ENCODE results near the gene NAA10.

NAA10 gene

GRCh38 chrX:153951683-153952372 lies 17.0 kb upstream of the NAA10 start:
- no peak overlapping the region for H3K18ac ChIP-seq (ENCODE audit: low read length)
- peaks cover 12 to 17% of the 10 kb centered on the region in 2 donors for H3K4me1 ChIP-seq (ENCODE audit: control insufficient read depth in 2 of 2, insufficient read depth in 1 of 2, low read depth in 1 of 2, low read length in 2 of 2)
- H2BK5ac ChIP-seq (ENCODE audit: low read length): no peak overlapping the region
- no peak overlapping the region for H3K4ac ChIP-seq (ENCODE audit: low read length)
- no peak overlapping the region for H2AK5ac ChIP-seq (ENCODE audit: low read depth, low read length)
- no peak overlapping the region for H2AFZ ChIP-seq (ENCODE audit: low read length)
- H2BK120ac ChIP-seq (ENCODE audit: low read depth, low read length): no peak overlapping the region
- peak overlapping the region; percentile 60 for H3K9ac ChIP-seq (ENCODE audit: low read depth, low read length, poor library complexity)
- no peak overlapping the region for H3K14ac ChIP-seq (ENCODE audit: low read length)
- H2BK15ac ChIP-seq (ENCODE audit: low read length): no peak overlapping the region
- WGBS, 2 donors (ENCODE audit: extremely low coverage in 2 of 2, insufficient read length in 2 of 2, insufficient replicate concordance in 1 of 2): no CpG with 5 or more reads among the region's 28 CpGs
- H3K79me1 ChIP-seq (ENCODE audit: low read depth, low read length): peaks cover 6% of the 10 kb centered on the region
- no peak overlapping the region for H3K23ac ChIP-seq (ENCODE audit: low read depth, low read length, poor library complexity)
- peaks cover 44 to 93% of the 10 kb centered on the region in 2 donors for H3K36me3 ChIP-seq (replicated peaks in 1 of 2; ENCODE audit: control insufficient read depth in 2 of 2, insufficient read depth in 2 of 2, low read length in 2 of 2)
- H3K4me3 ChIP-seq (ENCODE audit: low read length in 2 of 2): no peak overlapping the region
- no peak overlapping the region for H3K4me2 ChIP-seq (ENCODE audit: insufficient read depth, low read length, poor library complexity, severe bottlenecking)
- H2BK12ac ChIP-seq (ENCODE audit: low read length): no peak overlapping the region
- no peak overlapping the region for H4K8ac ChIP-seq (ENCODE audit: low read depth, low read length)
- H3K27ac ChIP-seq (replicated peaks; ENCODE audit: low read length): no peak overlapping the region
- H3K9me3 ChIP-seq (replicated peaks in 1 of 2; ENCODE audit: control insufficient read depth in 2 of 2, insufficient read depth in 1 of 2, low read depth in 1 of 2, low read length in 2 of 2): no peaks in the 10 kb centered on the region
- H3K27me3 ChIP-seq (ENCODE audit: control insufficient read depth in 3 of 3, insufficient read depth in 3 of 3, low read depth in 1 of 3, low read length in 3 of 3): no peaks in the 10 kb centered on the region
- no peak for DNase-seq (ENCODE audit: low spot score)
- no peak overlapping the region for H4K91ac ChIP-seq (ENCODE audit: low read depth, low read length, poor library complexity)

GRCh38 chrX:153950127-153950526 lies 15.3 kb upstream of the NAA10 start:
- DNase-seq (ENCODE audit: low spot score): no peak
- H2AFZ ChIP-seq (ENCODE audit: low read length): no peak overlapping the region
- H3K27ac ChIP-seq (replicated peaks; ENCODE audit: low read length): peak overlapping the region; percentile 35
- peaks cover 33 to 76% of the 10 kb centered on the region in 2 donors for H3K36me3 ChIP-seq (replicated peaks in 1 of 2; ENCODE audit: control insufficient read depth in 2 of 2, insufficient read depth in 2 of 2, low read length in 2 of 2)
- H3K18ac ChIP-seq (ENCODE audit: low read length): no peak overlapping the region
- no peak overlapping the region for H3K23ac ChIP-seq (ENCODE audit: low read depth, low read length, poor library complexity)
- no CpG with 5 or more reads among the region's 19 CpGs for WGBS, 2 donors (ENCODE audit: extremely low coverage in 2 of 2, insufficient read length in 2 of 2, insufficient replicate concordance in 1 of 2)
- no peaks in the 10 kb centered on the region for H3K27me3 ChIP-seq (ENCODE audit: control insufficient read depth in 3 of 3, insufficient read depth in 3 of 3, low read depth in 1 of 3, low read length in 3 of 3)
- no peak overlapping the region for H3K4me3 ChIP-seq (ENCODE audit: low read length in 2 of 2)
- peaks cover 12 to 17% of the 10 kb centered on the region in 2 donors for H3K4me1 ChIP-seq (ENCODE audit: control insufficient read depth in 2 of 2, insufficient read depth in 1 of 2, low read depth in 1 of 2, low read length in 2 of 2)
- no peak overlapping the region for H2BK12ac ChIP-seq (ENCODE audit: low read length)
- peaks cover 6% of the 10 kb centered on the region for H3K79me1 ChIP-seq (ENCODE audit: low read depth, low read length)
- no peak overlapping the region for H2BK5ac ChIP-seq (ENCODE audit: low read length)
- H3K9ac ChIP-seq (ENCODE audit: low read depth, low read length, poor library complexity): no peak overlapping the region
- H3K4ac ChIP-seq (ENCODE audit: low read length): no peak overlapping the region
- H4K8ac ChIP-seq (ENCODE audit: low read depth, low read length): no peak overlapping the region
- no peaks in the 10 kb centered on the region for H3K9me3 ChIP-seq (replicated peaks in 1 of 2; ENCODE audit: control insufficient read depth in 2 of 2, insufficient read depth in 1 of 2, low read depth in 1 of 2, low read length in 2 of 2)
- no peak overlapping the region for H2BK120ac ChIP-seq (ENCODE audit: low read depth, low read length)
- H2AK5ac ChIP-seq (ENCODE audit: low read depth, low read length): no peak overlapping the region
- H3K14ac ChIP-seq (ENCODE audit: low read length): no peak overlapping the region
- no peak overlapping the region for H3K4me2 ChIP-seq (ENCODE audit: insufficient read depth, low read length, poor library complexity, severe bottlenecking)
- H2BK15ac ChIP-seq (ENCODE audit: low read length): no peak overlapping the region
- H4K91ac ChIP-seq (ENCODE audit: low read depth, low read length, poor library complexity): no peak overlapping the region

GRCh38 chrX:153948847-153949805 lies 14.3 kb upstream of the NAA10 start:
- H2AFZ ChIP-seq (ENCODE audit: low read length): no peak overlapping the region
- no peaks in the 10 kb centered on the region for H3K9me3 ChIP-seq (replicated peaks in 1 of 2; ENCODE audit: control insufficient read depth in 2 of 2, insufficient read depth in 1 of 2, low read depth in 1 of 2, low read length in 2 of 2)
- H3K9ac ChIP-seq (ENCODE audit: low read depth, low read length, poor library complexity): no peak overlapping the region
- no peak overlapping the region for H4K91ac ChIP-seq (ENCODE audit: low read depth, low read length, poor library complexity)
- peaks cover 12 to 21% of the 10 kb centered on the region in 2 donors for H3K4me1 ChIP-seq (ENCODE audit: control insufficient read depth in 2 of 2, insufficient read depth in 1 of 2, low read depth in 1 of 2, low read length in 2 of 2)
- WGBS, 2 donors (ENCODE audit: extremely low coverage in 2 of 2, insufficient read length in 2 of 2, insufficient replicate concordance in 1 of 2): no CpG with 5 or more reads among the region's 30 CpGs
- no peak overlapping the region for H3K4ac ChIP-seq (ENCODE audit: low read length)
- H3K14ac ChIP-seq (ENCODE audit: low read length): no peak overlapping the region
- no peak overlapping the region for H3K23ac ChIP-seq (ENCODE audit: low read depth, low read length, poor library complexity)
- H2BK15ac ChIP-seq (ENCODE audit: low read length): no peak overlapping the region
- H4K8ac ChIP-seq (ENCODE audit: low read depth, low read length): no peak overlapping the region
- H3K27ac ChIP-seq (replicated peaks; ENCODE audit: low read length): peak overlapping the region; percentile 94
- H3K4me3 ChIP-seq (ENCODE audit: low read length in 2 of 2): peak overlapping the region in 1 of 2 donors; percentile 42
- peak overlapping the region; percentile 57 for H3K18ac ChIP-seq (ENCODE audit: low read length)
- DNase-seq (ENCODE audit: low spot score): no peak
- peaks cover 0 to 3% (median 0%) of the 10 kb centered on the region in 3 experiments for H3K27me3 ChIP-seq (ENCODE audit: control insufficient read depth in 3 of 3, insufficient read depth in 3 of 3, low read depth in 1 of 3, low read length in 3 of 3)
- H2BK12ac ChIP-seq (ENCODE audit: low read length): no peak overlapping the region
- H2BK5ac ChIP-seq (ENCODE audit: low read length): peak overlapping the region; percentile 66
- peaks cover 6% of the 10 kb centered on the region for H3K79me1 ChIP-seq (ENCODE audit: low read depth, low read length)
- H3K4me2 ChIP-seq (ENCODE audit: insufficient read depth, low read length, poor library complexity, severe bottlenecking): no peak overlapping the region
- peaks cover 31 to 66% of the 10 kb centered on the region in 2 donors for H3K36me3 ChIP-seq (replicated peaks in 1 of 2; ENCODE audit: control insufficient read depth in 2 of 2, insufficient read depth in 2 of 2, low read length in 2 of 2)
- H2BK120ac ChIP-seq (ENCODE audit: low read depth, low read length): no peak overlapping the region
- no peak overlapping the region for H2AK5ac ChIP-seq (ENCODE audit: low read depth, low read length)

GRCh38 chrX:153948002-153948466 lies 13.2 kb upstream of the NAA10 start:
- H3K27ac ChIP-seq (replicated peaks; ENCODE audit: low read length): peak overlapping the region; percentile 94
- no peaks in the 10 kb centered on the region for H3K9me3 ChIP-seq (replicated peaks in 1 of 2; ENCODE audit: control insufficient read depth in 2 of 2, insufficient read depth in 1 of 2, low read depth in 1 of 2, low read length in 2 of 2)
- no peak overlapping the region for H3K14ac ChIP-seq (ENCODE audit: low read length)
- H2AK5ac ChIP-seq (ENCODE audit: low read depth, low read length): peak overlapping the region; percentile 56
- peaks cover 26 to 55% of the 10 kb centered on the region in 2 donors for H3K36me3 ChIP-seq (replicated peaks in 1 of 2; ENCODE audit: control insufficient read depth in 2 of 2, insufficient read depth in 2 of 2, low read length in 2 of 2)
- peaks cover 0 to 5% (median 0%) of the 10 kb centered on the region in 3 experiments for H3K27me3 ChIP-seq (ENCODE audit: control insufficient read depth in 3 of 3, insufficient read depth in 3 of 3, low read depth in 1 of 3, low read length in 3 of 3)
- H3K4ac ChIP-seq (ENCODE audit: low read length): no peak overlapping the region
- H3K79me1 ChIP-seq (ENCODE audit: low read depth, low read length): peaks cover 6% of the 10 kb centered on the region
- peaks cover 12 to 19% of the 10 kb centered on the region in 2 donors for H3K4me1 ChIP-seq (ENCODE audit: control insufficient read depth in 2 of 2, insufficient read depth in 1 of 2, low read depth in 1 of 2, low read length in 2 of 2)
- no peak overlapping the region for H4K91ac ChIP-seq (ENCODE audit: low read depth, low read length, poor library complexity)
- no peak overlapping the region for H3K4me3 ChIP-seq (ENCODE audit: low read length in 2 of 2)
- no peak overlapping the region for H3K23ac ChIP-seq (ENCODE audit: low read depth, low read length, poor library complexity)
- no peak overlapping the region for H2BK5ac ChIP-seq (ENCODE audit: low read length)
- no peak overlapping the region for H3K4me2 ChIP-seq (ENCODE audit: insufficient read depth, low read length, poor library complexity, severe bottlenecking)
- peak overlapping the region; percentile 46 for H2BK12ac ChIP-seq (ENCODE audit: low read length)
- H2BK15ac ChIP-seq (ENCODE audit: low read length): no peak overlapping the region
- no peak overlapping the region for H3K9ac ChIP-seq (ENCODE audit: low read depth, low read length, poor library complexity)
- no peak overlapping the region for H2AFZ ChIP-seq (ENCODE audit: low read length)
- no CpG with 5 or more reads among the region's 10 CpGs for WGBS, 2 donors (ENCODE audit: extremely low coverage in 2 of 2, insufficient read length in 2 of 2, insufficient replicate concordance in 1 of 2)
- peak overlapping the region; percentile 95 for H3K18ac ChIP-seq (ENCODE audit: low read length)
- no peak overlapping the region for H2BK120ac ChIP-seq (ENCODE audit: low read depth, low read length)
- DNase-seq (ENCODE audit: low spot score): no peak
- no peak overlapping the region for H4K8ac ChIP-seq (ENCODE audit: low read depth, low read length)
